Measurements from ENCODE around the gene MAP2K3.

- TF ChIP-seq CTCF (IDR thresholded peaks at IDR 0.05) (no peak), POLR2A (IDR thresholded peaks at IDR 0.05) (no peak)
These were observed 34.4 kb upstream of the MAP2K3 start for GRCh38 chr17:21249920-21250703.
